ENCODE results near the gene TMEM254.
"Not testable (repeated sequence)": the region's sequence is repeated elsewhere in the genome, so short reads cannot be mapped to it uniquely, and the experiment has no call there.

Gene TMEM254

GRCh38 chr10:80050752-80051151 is 27.7 kb upstream of the TMEM254 start:
- TF ChIP-seq, protein P1, sequence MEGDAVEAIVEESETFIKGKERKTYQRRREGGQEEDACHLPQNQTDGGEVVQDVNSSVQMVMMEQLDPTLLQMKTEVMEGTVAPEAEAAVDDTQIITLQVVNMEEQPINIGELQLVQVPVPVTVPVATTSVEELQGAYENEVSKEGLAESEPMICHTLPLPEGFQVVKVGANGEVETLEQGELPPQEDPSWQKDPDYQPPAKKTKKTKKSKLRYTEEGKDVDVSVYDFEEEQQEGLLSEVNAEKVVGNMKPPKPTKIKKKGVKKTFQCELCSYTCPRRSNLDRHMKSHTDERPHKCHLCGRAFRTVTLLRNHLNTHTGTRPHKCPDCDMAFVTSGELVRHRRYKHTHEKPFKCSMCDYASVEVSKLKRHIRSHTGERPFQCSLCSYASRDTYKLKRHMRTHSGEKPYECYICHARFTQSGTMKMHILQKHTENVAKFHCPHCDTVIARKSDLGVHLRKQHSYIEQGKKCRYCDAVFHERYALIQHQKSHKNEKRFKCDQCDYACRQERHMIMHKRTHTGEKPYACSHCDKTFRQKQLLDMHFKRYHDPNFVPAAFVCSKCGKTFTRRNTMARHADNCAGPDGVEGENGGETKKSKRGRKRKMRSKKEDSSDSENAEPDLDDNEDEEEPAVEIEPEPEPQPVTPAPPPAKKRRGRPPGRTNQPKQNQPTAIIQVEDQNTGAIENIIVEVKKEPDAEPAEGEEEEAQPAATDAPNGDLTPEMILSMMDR (conservative IDR thresholded peaks at IDR 0.05), result no peak
- no peak overlapping the region for H3K27ac ChIP-seq

- H3K27ac ChIP-seq, result no peak overlapping the region
- TF ChIP-seq, protein P1 (conservative IDR thresholded peaks at IDR 0.05), result no peak
These were observed 26.5 kb upstream of the TMEM254 start for GRCh38 chr10:80051993-80052392.

DNA sequence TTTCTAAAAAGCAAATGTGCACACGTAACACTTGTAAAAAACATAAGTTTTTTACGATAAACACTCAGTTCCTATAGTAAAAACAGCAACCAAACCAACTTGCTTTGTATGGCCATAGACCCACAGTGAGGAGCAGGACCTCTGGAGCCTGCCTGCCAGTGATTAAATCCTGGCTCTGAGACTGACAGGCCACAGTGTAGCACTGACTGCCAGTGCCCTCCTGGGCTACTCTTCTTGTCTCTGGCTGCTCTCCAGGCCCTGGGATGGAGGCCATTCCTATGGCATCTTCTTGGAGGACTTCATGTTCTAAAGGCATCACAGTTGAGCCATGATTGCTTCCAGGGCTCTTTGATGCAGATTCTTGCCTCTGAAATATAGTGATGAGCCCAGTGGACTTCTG is 22.7 kb upstream of the TMEM254 start:
- TF ChIP-seq, protein P1 (conservative IDR thresholded peaks at IDR 0.05), result no peak
- no peak overlapping the region for H3K27ac ChIP-seq

GRCh38 chr10:80057171-80057570 is 21.3 kb upstream of the TMEM254 start:
- TF ChIP-seq, protein P1 (conservative IDR thresholded peaks at IDR 0.05), result no peak
- H3K27ac ChIP-seq, result no peak overlapping the region

- TF ChIP-seq, protein P1 (conservative IDR thresholded peaks at IDR 0.05), result no peak
- no peak overlapping the region for H3K27ac ChIP-seq
These were observed 14.2 kb upstream of the TMEM254 start for GRCh38 chr10:80064120-80064886.

GRCh38 chr10:80066809-80067208 is 11.7 kb upstream of the TMEM254 start:
- TF ChIP-seq, protein P1 (conservative IDR thresholded peaks at IDR 0.05), result no peak

GRCh38 chr10:80067821-80068220 is 10.6 kb upstream of the TMEM254 start:
- H3K27ac ChIP-seq, result not testable (repeated sequence)

More at GRCh38 chr10:80066809-80067208, 11.7 kb upstream of the TMEM254 start:
- H3K27ac ChIP-seq, result no peak overlapping the region

DNA sequence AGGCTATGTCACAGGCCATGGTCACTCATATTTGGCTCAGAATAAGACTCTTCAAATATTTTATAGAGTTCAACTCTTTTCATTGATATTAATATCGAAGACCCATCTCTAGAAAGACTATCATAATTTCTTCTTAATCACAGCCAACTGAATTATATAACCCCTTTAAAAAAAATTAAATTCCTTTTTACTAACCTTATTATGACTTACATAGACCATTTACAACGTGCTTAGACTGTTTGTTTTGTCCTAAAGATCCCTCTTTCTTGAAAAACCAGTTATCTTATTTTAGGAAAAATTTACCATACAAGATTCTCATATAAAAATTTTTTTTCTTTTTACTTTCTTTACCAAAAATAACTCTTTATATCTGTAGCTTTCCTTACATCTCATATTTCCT is 10.2 kb upstream of the TMEM254 start:
- H3K27ac ChIP-seq, result no peak overlapping the region
- TF ChIP-seq, protein P1 (conservative IDR thresholded peaks at IDR 0.05), result no peak
